SU-DHL-6 (cell line): ENCODE measurements around the gene NPAS2.

Source experiments
- H2AFZ ChIP-seq: fragments of 200-600 bp; sonication (generic); 2 replicates; pipeline ENCODE4 v1.6.1; 2014; ENCODE audit warnings: low read depth, mild to moderate bottlenecking, moderate library complexity, mixed read lengths, antibody characterized with exemption, low read length; ENCODE audit not compliant: severe bottlenecking
- H3F3A ChIP-seq: fragments of 200-600 bp; shearing (Covaris generic); 2 replicates; pipeline ENCODE4 v1.6.0; 2016; ENCODE audit warnings: antibody characterized with exemption, mild to moderate bottlenecking; ENCODE audit not compliant: insufficient read depth
- H3K27ac ChIP-seq: fragments of 200-600 bp; sonication (generic); 2 replicates; pipeline ENCODE4 v1.5.1; 2016; ENCODE audit warnings: low read depth, mild to moderate bottlenecking, low read length, moderate library complexity, mixed read lengths
- H3K27me3 ChIP-seq: fragments of 200-600 bp; sonication (generic), shearing (Covaris generic); 2 replicates; pipeline ENCODE4 v1.6.0; 2014; ENCODE audit warnings: mild to moderate bottlenecking, low read length
- H3K36me3 ChIP-seq: fragments of 200-600 bp; sonication (generic); 2 replicates; pipeline ENCODE4 v1.6.1; 2014; ENCODE audit warnings: mild to moderate bottlenecking, low read length, mixed read lengths
- H3K4me2 ChIP-seq: fragments of 300-600, 200-600 bp; shearing (Covaris generic), sonication (generic); 2 replicates; pipeline ENCODE4 v1.6.0; 2014; ENCODE audit warnings: low read length, low read depth, mild to moderate bottlenecking; ENCODE audit not compliant: poor library complexity, severe bottlenecking
- H3K4me3 ChIP-seq: fragments of 200-600 bp; sonication (generic); 2 replicates; pipeline ENCODE4 v1.5.1; 2014; ENCODE audit warnings: antibody characterized with exemption, low read length, mild to moderate bottlenecking, mixed read lengths; ENCODE audit not compliant: insufficient read depth, poor library complexity, severe bottlenecking
- H3K79me2 ChIP-seq: fragments of 200-600 bp; sonication (generic); 2 replicates; pipeline ENCODE4 v1.6.1; 2014; ENCODE audit warnings: mild to moderate bottlenecking, low read length, moderate library complexity; ENCODE audit not compliant: insufficient read depth
- H3K9ac ChIP-seq: fragments of 200-600 bp; sonication (generic); 2 replicates; pipeline ENCODE4 v1.7.0; 2014; ENCODE audit warnings: mild to moderate bottlenecking, low read length
- H3K9me2 ChIP-seq: fragments of 200-600 bp; sonication (generic); replicated peaks from 2 replicates; pipeline ENCODE4 v1.6.1; 2014; ENCODE audit warnings: low read length; ENCODE audit not compliant: insufficient read depth
- H3K9me3 ChIP-seq: fragments of 200-600 bp; sonication (generic); 2 replicates; pipeline ENCODE4 v1.6.1; 2014; ENCODE audit warnings: low read length, mixed read lengths; ENCODE audit not compliant: insufficient read depth
- H4K20me1 ChIP-seq: fragments of 200-600 bp; sonication (generic); 2 replicates; pipeline ENCODE4 v1.6.1; 2014; ENCODE audit warnings: low read depth, mild to moderate bottlenecking, antibody characterized with exemption, low read length, moderate library complexity, mixed read lengths
- EZH2phosphoT487 ChIP-seq: fragments of 200-600 bp; sonication (generic), shearing (Covaris generic); conservative IDR thresholded peaks from 2 replicates; pipeline ENCODE4 v1.6.1; 2018; ENCODE audit warnings: mild to moderate bottlenecking, antibody characterized with exemption, low read length, moderate library complexity, mixed read lengths
- TF ChIP-seq, protein P1 (sequence below): fragments of 200-600 bp; sonication (generic); IDR thresholded peaks from one replicate; pipeline ENCODE4 v1.5.1; 2017; ENCODE audit warnings: antibody characterized with exemption, mild to moderate bottlenecking, low read length, moderate library complexity; ENCODE audit not compliant: insufficient read depth, poor library complexity, severe bottlenecking

NPAS2 gene

DNA sequence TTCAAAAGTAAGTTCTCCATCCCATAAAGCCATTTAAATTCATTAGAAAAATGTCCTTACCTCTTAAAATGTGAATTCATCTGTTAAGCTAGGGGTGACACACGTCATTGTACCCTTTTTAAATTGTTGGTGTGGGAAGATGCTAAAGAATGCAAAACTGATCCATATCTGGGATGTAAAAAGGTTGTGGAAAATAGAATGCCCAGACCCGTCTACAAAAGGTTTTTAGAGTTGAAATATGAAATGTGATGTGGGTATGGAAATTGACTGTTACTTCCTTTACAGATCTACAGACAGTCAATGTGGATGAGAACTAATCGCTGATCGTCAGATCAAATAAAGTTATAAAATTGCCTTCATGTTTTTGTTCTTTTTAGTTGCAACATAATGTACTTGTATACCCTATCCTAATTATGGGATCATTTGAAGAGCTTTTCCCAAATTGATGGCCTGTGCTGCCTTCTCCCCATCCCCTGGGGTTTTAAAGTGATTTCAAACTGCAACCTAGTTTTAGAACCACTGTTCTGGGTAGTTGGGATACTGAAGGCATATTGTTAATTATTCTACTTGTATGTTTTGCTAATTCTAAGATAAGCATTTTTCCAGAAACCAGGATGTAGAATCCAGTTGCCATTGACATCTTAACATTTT lies 186.3 kb downstream of the NPAS2 start:
- H3K9me2 ChIP-seq: no peaks in the 10 kb centered on the region
- no peak overlapping the region for H3K27ac ChIP-seq
- no peak for TF ChIP-seq EZH2phosphoT487
- TF ChIP-seq, protein P1, sequence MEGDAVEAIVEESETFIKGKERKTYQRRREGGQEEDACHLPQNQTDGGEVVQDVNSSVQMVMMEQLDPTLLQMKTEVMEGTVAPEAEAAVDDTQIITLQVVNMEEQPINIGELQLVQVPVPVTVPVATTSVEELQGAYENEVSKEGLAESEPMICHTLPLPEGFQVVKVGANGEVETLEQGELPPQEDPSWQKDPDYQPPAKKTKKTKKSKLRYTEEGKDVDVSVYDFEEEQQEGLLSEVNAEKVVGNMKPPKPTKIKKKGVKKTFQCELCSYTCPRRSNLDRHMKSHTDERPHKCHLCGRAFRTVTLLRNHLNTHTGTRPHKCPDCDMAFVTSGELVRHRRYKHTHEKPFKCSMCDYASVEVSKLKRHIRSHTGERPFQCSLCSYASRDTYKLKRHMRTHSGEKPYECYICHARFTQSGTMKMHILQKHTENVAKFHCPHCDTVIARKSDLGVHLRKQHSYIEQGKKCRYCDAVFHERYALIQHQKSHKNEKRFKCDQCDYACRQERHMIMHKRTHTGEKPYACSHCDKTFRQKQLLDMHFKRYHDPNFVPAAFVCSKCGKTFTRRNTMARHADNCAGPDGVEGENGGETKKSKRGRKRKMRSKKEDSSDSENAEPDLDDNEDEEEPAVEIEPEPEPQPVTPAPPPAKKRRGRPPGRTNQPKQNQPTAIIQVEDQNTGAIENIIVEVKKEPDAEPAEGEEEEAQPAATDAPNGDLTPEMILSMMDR: no peak
- peaks cover 25% of the 10 kb centered on the region for H3K79me2 ChIP-seq
- H3K9ac ChIP-seq: no peak overlapping the region
- no peak overlapping the region for H3K4me2 ChIP-seq
- peaks cover 46% of the 10 kb centered on the region for H3K36me3 ChIP-seq
- no peak overlapping the region for H3K4me3 ChIP-seq
- no peak overlapping the region for H2AFZ ChIP-seq
- H3K27me3 ChIP-seq: no peaks in the 10 kb centered on the region
- no peaks in the 10 kb centered on the region; the same call in 1 of the 2 replicates for H4K20me1 ChIP-seq
- H3F3A ChIP-seq: peaks cover 19% of the 10 kb centered on the region
- no peaks in the 10 kb centered on the region for H3K9me3 ChIP-seq

DNA sequence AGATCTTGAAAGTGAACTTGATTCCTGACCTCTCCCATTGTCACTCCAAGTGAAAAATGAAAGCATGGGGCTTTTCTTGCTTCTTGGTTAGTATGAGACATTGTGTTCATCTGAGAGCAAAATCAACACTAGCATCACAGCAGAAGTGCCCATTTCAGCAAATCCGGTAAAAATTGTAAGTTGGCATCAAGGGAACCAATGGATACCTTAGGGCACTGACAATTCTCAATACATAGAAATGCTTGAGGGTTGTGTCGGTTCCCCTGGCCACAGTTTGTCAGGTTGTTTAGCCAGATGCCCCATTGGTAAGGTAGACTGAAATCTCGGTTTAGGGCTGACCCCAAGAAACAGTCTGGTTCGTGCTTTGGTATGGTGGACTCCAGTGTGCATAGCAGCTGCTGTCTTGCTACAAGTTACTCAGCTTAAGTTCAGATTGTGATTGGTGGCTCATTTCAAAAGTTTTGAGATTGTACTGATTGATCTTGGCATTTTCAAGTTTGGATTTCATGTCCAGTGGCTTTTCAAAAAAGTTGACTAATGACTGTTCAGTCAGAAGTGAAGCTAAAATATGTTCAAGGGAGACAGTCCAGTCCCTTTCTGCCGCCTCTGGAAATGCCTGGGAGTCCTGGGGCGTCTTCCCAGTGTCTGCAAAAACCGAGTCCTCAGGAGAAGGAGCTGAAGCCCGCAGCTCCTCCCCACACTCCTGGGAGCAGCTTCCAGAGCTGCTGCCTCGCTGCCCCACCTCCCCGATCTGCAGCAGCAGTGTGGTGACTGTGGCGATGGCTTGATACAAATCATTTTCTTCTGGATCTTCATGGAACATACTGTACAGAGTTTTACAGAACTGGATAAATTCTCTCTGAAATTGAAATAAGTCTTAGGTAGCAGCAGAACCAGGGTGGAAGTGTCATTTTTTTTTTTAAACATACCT lies 187.7 kb downstream of the NPAS2 start:
- Histone ChIP-seq H3K9ac (no peak overlapping the region), H3K79me2 (peaks cover 19% of the 10 kb centered on the region), H3K4me3 (no peak overlapping the region), H3K27me3 (no peaks in the 10 kb centered on the region), H2AFZ (no peak overlapping the region), H3K9me3 (no peaks in the 10 kb centered on the region), H3K27ac (no peak overlapping the region), H3K36me3 (peaks cover 45% of the 10 kb centered on the region), H3F3A (peaks cover 23% of the 10 kb centered on the region), H4K20me1 (no peaks in the 10 kb centered on the region; the same call in 1 of the 2 replicates), H3K4me2 (no peak overlapping the region), H3K9me2 (no peaks in the 10 kb centered on the region)
- TF ChIP-seq, protein P1: no peak
- no peak for TF ChIP-seq EZH2phosphoT487

DNA sequence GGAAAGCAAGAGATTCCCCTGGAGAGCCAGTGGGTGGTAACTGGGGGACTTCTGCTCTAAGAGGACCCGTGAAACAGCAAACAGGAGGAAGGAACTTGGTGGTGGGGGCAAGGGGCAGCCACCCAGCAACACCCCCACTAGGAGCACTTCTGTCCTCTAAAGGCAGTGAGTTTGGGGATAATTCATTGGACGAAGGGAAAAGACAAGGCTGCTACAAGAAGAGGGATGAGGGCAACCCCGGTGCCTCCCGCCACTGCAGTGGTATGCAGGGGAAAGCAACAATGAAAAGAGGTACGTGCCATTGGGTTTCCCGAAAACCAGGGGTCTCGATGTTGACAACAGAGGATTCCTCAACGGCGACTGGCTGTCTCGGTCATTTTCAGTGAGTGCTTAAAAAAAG lies 191.2 kb downstream of the NPAS2 start:
- no peaks in the 10 kb centered on the region for H4K20me1 ChIP-seq
- no peak overlapping the region for H3K4me2 ChIP-seq
- H3K9ac ChIP-seq: no peak overlapping the region
- no peak for TF ChIP-seq EZH2phosphoT487
- TF ChIP-seq, protein P1: no peak
- H2AFZ ChIP-seq: no peak overlapping the region
- H3K27ac ChIP-seq: no peak overlapping the region
- H3K79me2 ChIP-seq: no peaks in the 10 kb centered on the region; the same call in 1 of the 2 replicates
- peaks cover 23% of the 10 kb centered on the region for H3F3A ChIP-seq
- H3K9me3 ChIP-seq: no peaks in the 10 kb centered on the region
- H3K27me3 ChIP-seq: no peaks in the 10 kb centered on the region
- no peak overlapping the region for H3K4me3 ChIP-seq
- peaks cover 42% of the 10 kb centered on the region for H3K36me3 ChIP-seq
- no peaks in the 10 kb centered on the region for H3K9me2 ChIP-seq
